OCI-LY7 (cell line): ENCODE data around the gene PRND. TPM values are rescaled to one million over a fixed set of nuclear protein-coding genes. Genes with fewer than 3 reads are reported as not detected.

ENCODE experiments used
- BruUV-seq: library from RNA; stranded (reverse); fragments of 400-500 nt; replicated peaks from 2 replicates; lab custom pipeline; 2021; lab: Mats Ljungman, UMichigan
- CTCF ChIA-PET: fragments of 300-600 bp; sonication (Branson Sonifier 250); formaldehyde crosslinking; loops from one replicate; lab custom pipeline; 2022; ENCODE audit warnings: antibody characterized with exemption; ENCODE audit not compliant: unreplicated experiment; lab: Charles Lee
- POLR2A ChIA-PET: fragments of 300-600 bp; sonication (Branson Sonifier 250); formaldehyde crosslinking; loops from one replicate; lab custom pipeline; 2022; ENCODE audit warnings: antibody characterized with exemption; lab: Charles Lee
- DNase-seq: peaks from one replicate; pipeline ENCODE4 v3.0.0-alpha.2; 2015; ENCODE audit warnings: low spot score
- H2AFZ ChIP-seq: fragments of 200-600 bp; sonication (generic), shearing (Covaris generic); 2 replicates; pipeline ENCODE4 v1.6.1; 2014; ENCODE audit warnings: mild to moderate bottlenecking, antibody characterized with exemption, low read length, moderate library complexity
- H3K27ac ChIP-seq: fragments of 200-600 bp; sonication (generic); 2 replicates; pipeline ENCODE4 v1.5.1; 2014; ENCODE audit warnings: mixed run types, low read depth, mild to moderate bottlenecking, moderate library complexity, low read length, inconsistent platforms; ENCODE audit not compliant: poor library complexity, severe bottlenecking
- H3K36me3 ChIP-seq: fragments of 200-600 bp; sonication (generic); 2 replicates; pipeline ENCODE4 v1.6.1; 2014; ENCODE audit warnings: mild to moderate bottlenecking, antibody characterized with exemption, low read length, moderate library complexity, mixed read lengths; ENCODE audit not compliant: insufficient read depth
- H3K4me1 ChIP-seq: fragments of 200-600 bp; sonication (generic); 2 replicates; pipeline ENCODE4 v1.5.1; 2014; ENCODE audit warnings: mild to moderate bottlenecking, low read length; ENCODE audit not compliant: insufficient read depth, poor library complexity, severe bottlenecking
- H3K4me2 ChIP-seq: fragments of 200-600 bp; sonication (generic); 2 replicates; pipeline ENCODE4 v1.6.1; 2014; ENCODE audit warnings: mild to moderate bottlenecking, low read length
- H3K4me3 ChIP-seq: fragments of 200-600 bp; sonication (generic); 2 replicates; pipeline ENCODE4 v1.5.1; 2014; ENCODE audit warnings: mild to moderate bottlenecking, low read depth, low read length; ENCODE audit not compliant: poor library complexity, severe bottlenecking
- H3K79me2 ChIP-seq: fragments of 200-600 bp; sonication (generic); 2 replicates; pipeline ENCODE4 v1.6.1; 2016; ENCODE audit warnings: low read depth, mild to moderate bottlenecking, low read length, moderate library complexity, mixed read lengths; ENCODE audit not compliant: insufficient read depth
- H3K9me2 ChIP-seq: fragments of 200-600 bp; sonication (generic); 2 replicates; pipeline ENCODE4 v1.6.1; 2016; ENCODE audit warnings: mild to moderate bottlenecking, low read length, mixed read lengths; ENCODE audit not compliant: insufficient read depth
- H3K9me3 ChIP-seq: fragments of 200-600 bp; sonication (generic); 2 replicates; pipeline ENCODE4 v1.6.1; 2014; ENCODE audit warnings: mild to moderate bottlenecking, mixed run types, low read length, mixed read lengths
- H4K20me1 ChIP-seq: fragments of 200-600 bp; sonication (generic); 2 replicates; pipeline ENCODE4 v1.6.1; 2014; ENCODE audit warnings: mild to moderate bottlenecking, antibody characterized with exemption, low read length, moderate library complexity, mixed read lengths; ENCODE audit not compliant: insufficient read depth
- CTCF ChIP-seq: fragments of 200-600 bp; sonication (generic); conservative IDR thresholded peaks from 2 replicates; pipeline ENCODE4 v1.5.1; 2014; ENCODE audit warnings: mild to moderate bottlenecking, antibody characterized with exemption, low read length, moderate library complexity, mixed read lengths
- EZH2phosphoT487 ChIP-seq: fragments of 200-600 bp; sonication (generic); IDR thresholded peaks from 2 replicates; pipeline ENCODE4 v1.6.1; 2018; ENCODE audit warnings: low read depth, borderline replicate concordance, mild to moderate bottlenecking, mixed run types, antibody characterized with exemption, low read length, moderate library complexity, mixed read lengths
- intact Hi-C: fragments of 100-400 bp; cut with micrococcal nuclease; formaldehyde crosslinking; loops from one replicate; pipeline ENCODE4 v1.10.0; 2022; ENCODE audit not compliant: unreplicated experiment
- total RNA-seq, 2 experiments: library from RNA; depleted of rRNA in 1 of 2; stranded (reverse); fragments of >200 nt in 1 of 2; shearing (Covaris generic) in 1 of 2; gene quantifications; 2 replicates each; pipeline ENCODE4 v1.2.3, GENCODE V29; 2014 to 2022

PRND gene
- total RNA-seq, 2 experiments from 2014 or later = not detected

DNA sequence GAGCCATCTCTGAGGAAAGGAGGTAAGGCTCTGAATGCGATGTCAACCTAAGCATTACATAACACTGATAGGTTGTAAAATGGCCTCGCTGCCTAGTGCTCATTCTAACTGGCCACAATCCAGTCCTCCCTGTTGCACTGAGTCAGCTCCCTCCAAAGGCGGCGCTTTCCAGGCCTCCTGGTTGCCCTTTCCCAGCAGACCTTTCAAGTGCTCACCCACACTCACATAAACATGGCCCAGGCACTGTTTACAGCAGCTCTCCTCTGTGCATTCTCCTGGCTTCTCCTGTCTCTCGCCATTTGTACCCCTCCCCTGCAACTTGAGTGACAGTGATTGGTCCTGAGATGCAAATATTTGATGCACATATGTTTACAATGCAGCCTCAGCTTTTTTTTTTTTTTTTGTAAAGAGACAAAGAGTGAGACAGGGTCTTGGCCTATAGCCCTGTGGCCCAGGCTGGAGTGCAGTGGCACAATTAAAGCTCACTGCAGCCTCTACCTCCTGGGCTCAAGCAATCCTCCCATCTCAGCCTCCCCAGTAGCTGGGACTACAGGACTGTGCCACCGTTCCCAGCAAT is 36.8 kb upstream of the PRND start:
- no peaks in the 10 kb centered on the region for H3K79me2 ChIP-seq
- intact Hi-C loops = no loop called here
- no peak overlapping the region for H3K27ac ChIP-seq
- H3K4me1 ChIP-seq = no peaks in the 10 kb centered on the region
- BruUV-seq = no TSS peak
- DNase-seq = no peak
- POLR2A ChIA-PET = interaction anchor here (0.6 to 1.5 kb wide), 4 partner anchors 13 to 411 kb away, joined by 3 to 4 read pairs (median 3); no protein-coding TSS in a partner anchor
- no peaks in the 10 kb centered on the region for H4K20me1 ChIP-seq
- H2AFZ ChIP-seq = no peak overlapping the region
- CTCF ChIA-PET = no interaction called here
- no peaks in the 10 kb centered on the region for H3K9me3 ChIP-seq
- no peak overlapping the region for H3K4me2 ChIP-seq
- H3K36me3 ChIP-seq = no peaks in the 10 kb centered on the region
- TF ChIP-seq CTCF (no peak), EZH2phosphoT487 (no peak)
- H3K9me2 ChIP-seq = no peaks in the 10 kb centered on the region
- no peak overlapping the region for H3K4me3 ChIP-seq

GRCh38 chr20:4685923-4686221 is 35.8 kb upstream of the PRND start:
- H3K4me2 ChIP-seq = peak overlapping the region; percentile 88
- no TSS peak for BruUV-seq
- no peaks in the 10 kb centered on the region for H3K79me2 ChIP-seq
- no peak for DNase-seq
- no peaks in the 10 kb centered on the region for H3K9me2 ChIP-seq
- H2AFZ ChIP-seq = no peak overlapping the region
- POLR2A ChIA-PET = no interaction called here
- H4K20me1 ChIP-seq = no peaks in the 10 kb centered on the region
- H3K9me3 ChIP-seq = no peaks in the 10 kb centered on the region
- no peak overlapping the region for H3K27ac ChIP-seq
- no peaks in the 10 kb centered on the region for H3K36me3 ChIP-seq
- TF ChIP-seq EZH2phosphoT487 (no peak), CTCF (no peak)
- CTCF ChIA-PET = no interaction called here
- no peaks in the 10 kb centered on the region for H3K4me1 ChIP-seq
- H3K4me3 ChIP-seq = peak overlapping the region; percentile 70
- intact Hi-C loops = no loop called here

- BruUV-seq = no TSS peak
Observed at GRCh38 chr20:4688305-4688704, 33.4 kb upstream of the PRND start.

More at GRCh38 chr20:4688305-4688704, 33.4 kb upstream of the PRND start:
- no peaks in the 10 kb centered on the region for H3K9me2 ChIP-seq
- H3K27ac ChIP-seq = no peak overlapping the region
- DNase-seq = no peak
- H3K9me3 ChIP-seq = no peaks in the 10 kb centered on the region
- intact Hi-C loops = no loop called here
- H3K79me2 ChIP-seq = no peaks in the 10 kb centered on the region
- no peak overlapping the region for H3K4me3 ChIP-seq
- no peaks in the 10 kb centered on the region for H3K36me3 ChIP-seq
- ChIA-PET POLR2A (no interaction called here), CTCF (no interaction called here)
- H4K20me1 ChIP-seq = no peaks in the 10 kb centered on the region
- H3K4me1 ChIP-seq = no peaks in the 10 kb centered on the region
- no peak overlapping the region for H3K4me2 ChIP-seq
- TF ChIP-seq EZH2phosphoT487 (no peak), CTCF (no peak)
- H2AFZ ChIP-seq = no peak overlapping the region
